Panc1 (cell line): ENCODE measurements around the gene KIF4A. TPM values are rescaled to one million over a fixed set of nuclear protein-coding genes. Genes with fewer than 3 reads are reported as not detected.

Experiments used
- ATAC-seq: fragments of 200-7000 bp; cut with Tn5 transposase; 2 replicates; pipeline ENCODE4 v1.9.1; 2020; ENCODE audit warnings: mild to moderate bottlenecking, moderate library complexity
- BruUV-seq: library from RNA; stranded (reverse); fragments of 400-500 nt; replicated peaks from 2 replicates; lab custom pipeline; 2021; lab: Mats Ljungman, UMichigan
- CTCF ChIA-PET: fragments of 300-600 bp; sonication (Branson Sonifier 250); formaldehyde crosslinking; loops from one replicate; lab custom pipeline; 2022; ENCODE audit warnings: antibody characterized with exemption; lab: Charles Lee
- POLR2A ChIA-PET: fragments of 300-600 bp; sonication (Branson Sonifier 250); formaldehyde crosslinking; loops from one replicate; lab custom pipeline; 2022; ENCODE audit warnings: antibody characterized with exemption; lab: Charles Lee
- DNase-seq: peaks from one replicate; pipeline ENCODE4 v3.0.0-alpha.2; 2010; ENCODE audit warnings: low read depth, low spot score
- H3K27ac ChIP-seq: 2 replicates; pipeline ENCODE4 v1.5.1; 2011; ENCODE audit warnings: mild to moderate bottlenecking, low read length, inconsistent platforms
- H3K27me3 ChIP-seq: fragments of 200-500 bp; sonication (Bioruptor generic); 2 replicates; pipeline ENCODE4 v1.6.0; 2014; ENCODE audit warnings: low read length, inconsistent platforms; ENCODE audit not compliant: control insufficient read depth, insufficient read depth
- H3K36me3 ChIP-seq: fragments of 200-500 bp; sonication (Bioruptor generic); 2 replicates; pipeline ENCODE4 v1.5.1; 2014; ENCODE audit warnings: inconsistent platforms, mild to moderate bottlenecking, low read length, moderate library complexity; ENCODE audit not compliant: control insufficient read depth, insufficient read depth
- H3K4me1 ChIP-seq: 2 replicates; pipeline ENCODE4 v1.5.1; 2011; ENCODE audit warnings: inconsistent platforms, mild to moderate bottlenecking, low read length, moderate library complexity; ENCODE audit not compliant: control insufficient read depth, insufficient read depth
- H3K4me3 ChIP-seq, 2 experiments: 2 replicates each; pipeline ENCODE4 v1.5.1; 2011 to 2012; ENCODE audit warnings: low read depth in 2 of 2, low read length in 2 of 2, mild to moderate bottlenecking in 2 of 2, inconsistent platforms in 1 of 2, moderate library complexity in 1 of 2
- H3K9me3 ChIP-seq: fragments of 200-500 bp; sonication (Bioruptor generic); 2 replicates; pipeline ENCODE4 v1.5.1; 2014; ENCODE audit warnings: low read depth, mild to moderate bottlenecking, inconsistent platforms, low read length, moderate library complexity; ENCODE audit not compliant: control insufficient read depth, insufficient read depth
- CTCF ChIP-seq: fragments of 450-650 bp; IDR thresholded peaks from 2 replicates; pipeline ENCODE4 v1.5.1; 2017; ENCODE audit warnings: mild to moderate bottlenecking
- POLR2AphosphoS5 ChIP-seq: IDR thresholded peaks from 2 replicates; pipeline ENCODE4 v1.6.1; 2012; ENCODE audit warnings: mild to moderate bottlenecking, low read depth, low read length, moderate library complexity
- REST ChIP-seq, 2 experiments: IDR thresholded peaks; 2 replicates each; pipeline ENCODE4 v1.6.1; 2011 to 2012; ENCODE audit warnings: low read depth in 2 of 2, control low read depth in 1 of 2, low read length in 1 of 2, mild to moderate bottlenecking in 1 of 2, moderate library complexity in 1 of 2; ENCODE audit not compliant: insufficient read depth in 1 of 2
- SIN3A ChIP-seq: IDR thresholded peaks from 2 replicates; pipeline ENCODE4 v1.6.1; 2012; ENCODE audit warnings: low read depth, mild to moderate bottlenecking, low read length, moderate library complexity, borderline replicate concordance; ENCODE audit not compliant: insufficient read depth
- TCF7L2 ChIP-seq: IDR thresholded peaks from 2 replicates; pipeline ENCODE4 v1.6.1; 2011; ENCODE audit warnings: mild to moderate bottlenecking, low read depth, low read length, inconsistent platforms
- in situ Hi-C: cut with HindIII; loops from 2 replicates; pipeline ENCODE4 v1.10.0; 2016; ENCODE audit warnings: low sequenced_read_pairs, low pct_unique_long_range_greater_than_20kb
- intact Hi-C: fragments of 100-400 bp; cut with micrococcal nuclease; formaldehyde crosslinking; loops from one replicate; pipeline ENCODE4 v1.10.0; 2022; ENCODE audit not compliant: unreplicated experiment
- total RNA-seq: library from RNA; stranded (reverse); gene quantifications from one replicate; pipeline ENCODE4 v1.2.1, GENCODE V29; 2021; ENCODE audit not compliant: unreplicated experiment

Gene KIF4A
- total RNA-seq, 1 experiment from 2014 or later = 62.6 TPM

- H3K9me3 ChIP-seq = no peaks in the 10 kb centered on the region
- ATAC-seq (no peak), DNase-seq (no peak)
- no TSS peak for BruUV-seq
- H3K4me3 ChIP-seq = no peak overlapping the region
- ChIA-PET POLR2A (no interaction called here), CTCF (no interaction called here)
- no peak for TF ChIP-seq SIN3A
- no peak for TF ChIP-seq REST (IDR thresholded peaks at IDR 0.05; ENCODE audit: insufficient read depth in 1 of 2, low read depth in 2 of 2, low read length in 1 of 2)
- TF ChIP-seq POLR2AphosphoS5 = no peak
- no peak for TF ChIP-seq TCF7L2
- no peak for TF ChIP-seq CTCF
- no peak overlapping the region for H3K27ac ChIP-seq
- in situ Hi-C loops = no loop called here
- no peaks in the 10 kb centered on the region for H3K27me3 ChIP-seq
- H3K36me3 ChIP-seq = no peaks in the 10 kb centered on the region; the same call in 1 of the 2 replicates
- no peaks in the 10 kb centered on the region for H3K4me1 ChIP-seq
- intact Hi-C loops = no loop called here
These were observed 121.6 kb downstream of the KIF4A start for GRCh38 chrX:70411475-70411874.

GRCh38 chrX:70421618-70422017, 131.7 kb downstream of the KIF4A start:
- in situ Hi-C loops (no loop called here), intact Hi-C loops (no loop called here)
- DNase-seq = no peak
- ChIA-PET POLR2A (interaction anchor here (0.7 kb wide), 1 partner anchor 155 kb away, joined by 5 read pairs; no protein-coding TSS in a partner anchor), CTCF (no interaction called here)
- H3K4me1 ChIP-seq = no peaks in the 10 kb centered on the region
- H3K27ac ChIP-seq = no peak overlapping the region
- TF ChIP-seq CTCF = no peak
- TF ChIP-seq REST (IDR thresholded peaks at IDR 0.05; ENCODE audit: insufficient read depth in 1 of 2, low read depth in 2 of 2, low read length in 1 of 2) = no peak
- TF ChIP-seq TCF7L2 = no peak
- no peak for TF ChIP-seq POLR2AphosphoS5
- TF ChIP-seq SIN3A = no peak
- no peaks in the 10 kb centered on the region for H3K9me3 ChIP-seq
- H3K36me3 ChIP-seq = no peaks in the 10 kb centered on the region; the same call in 1 of the 2 replicates
- no TSS peak for BruUV-seq
- ATAC-seq = no peak
- H3K4me3 ChIP-seq = no peak overlapping the region
- H3K27me3 ChIP-seq = no peaks in the 10 kb centered on the region
